HepG2 (cell line): Measurements from ENCODE around the gene IST1. TPM values are rescaled to one million over a fixed set of nuclear protein-coding genes. Genes with fewer than 3 reads are reported as not detected.
"Not testable (repeated sequence)": the region's sequence is repeated elsewhere in the genome, so short reads cannot be mapped to it uniquely, and the experiment has no call there.

Source experiments
- ATAC-seq: fragments of 200-7000 bp; cut with Tn5 transposase; 3 replicates; pipeline ENCODE4 v1.9.1; 2020; ENCODE audit warnings: mild to moderate bottlenecking, moderate library complexity
- BruUV-seq: library from RNA; stranded (reverse); fragments of 400-500 nt; replicated peaks from 2 replicates; lab custom pipeline; 2021; lab: Mats Ljungman, UMichigan
- CTCF ChIA-PET: fragments of 300-600 bp; formaldehyde crosslinking; extraction: SDS; loops from one replicate; lab custom pipeline; 2021; ENCODE audit warnings: low total read pairs, inconsistent platforms, low intra/inter-chr PET ratio; lab: Yijun Ruan, JAX
- POLR2A ChIA-PET: fragments of 350-600 bp; sonication (Branson Sonifier 250); formaldehyde crosslinking; loops from one replicate; lab custom pipeline; 2020; ENCODE audit warnings: antibody characterized with exemption, inconsistent platforms; lab: Yijun Ruan, JAX
- DNase-seq: peaks from one replicate; pipeline ENCODE4 v3.0.0-alpha.2; 2015; ENCODE audit warnings: low spot score
- FAIRE-seq: peaks from 3 replicates; lab custom pipeline; 2011; peaks lifted over from hg19 to GRCh38; lab: Jason Lieb, UNC
- H2AFZ ChIP-seq: one replicate; pipeline ENCODE4 v1.6.1; 2011; ENCODE audit warnings: low read length, inconsistent platforms
- H3K27ac ChIP-seq: fragments of 300-600 bp; 3 replicates; pipeline ENCODE4 v1.8.0; 2011; ENCODE audit warnings: mixed run types, mild to moderate bottlenecking, mixed read lengths, low read length, inconsistent platforms; ENCODE audit not compliant: insufficient read depth; ENCODE audit errors: extremely low read length
- H3K27me3 ChIP-seq, 2 experiments: fragments of 200-600 bp in 1 of 2; 2 replicates in 1 of 2; 3 replicates in 1 of 2; pipeline versions ENCODE4 v1.6.0 to v1.8.0; 2011; ENCODE audit warnings: low read length in 2 of 2, mild to moderate bottlenecking in 2 of 2, moderate library complexity in 2 of 2, inconsistent platforms in 1 of 2; ENCODE audit not compliant: insufficient read depth in 2 of 2, control insufficient read depth in 1 of 2
- H3K36me3 ChIP-seq, 2 experiments: fragments of 200-600 bp in 1 of 2; replicated peaks in 1 of 2; 2 replicates in 1 of 2; 3 replicates in 1 of 2; pipeline versions ENCODE4 v1.5.1 to v1.8.0; 2011; ENCODE audit warnings: low read length in 2 of 2, inconsistent platforms in 1 of 2; ENCODE audit not compliant: insufficient read depth in 2 of 2, control insufficient read depth in 1 of 2
- H3K4me1 ChIP-seq: 2 replicates; pipeline ENCODE4 v1.5.1; 2012; ENCODE audit warnings: low read length, inconsistent platforms; ENCODE audit not compliant: insufficient read depth
- H3K4me2 ChIP-seq: 2 replicates; pipeline ENCODE4 v1.6.0; 2011; ENCODE audit warnings: low read depth, low read length, inconsistent platforms
- H3K4me3 ChIP-seq, 3 experiments: fragments of 200-600 bp in 1 of 3; sonication (generic), shearing (Covaris generic) in 1 of 3; replicated peaks in 1 of 3; 2 replicates each; pipeline ENCODE4 v1.5.1; 2011 to 2016; ENCODE audit warnings: low read length in 3 of 3, inconsistent platforms in 2 of 3, low read depth in 2 of 3, mild to moderate bottlenecking in 2 of 3, control low read depth in 1 of 3, mixed read lengths in 1 of 3; ENCODE audit not compliant: insufficient read depth in 1 of 3
- H3K79me2 ChIP-seq: one replicate; pipeline ENCODE4 v1.6.1; 2011; ENCODE audit warnings: low read length, inconsistent platforms; ENCODE audit not compliant: insufficient read depth
- H3K9ac ChIP-seq: 2 replicates; pipeline ENCODE4 v1.6.0; 2011; ENCODE audit warnings: mild to moderate bottlenecking, low read depth, low read length, inconsistent platforms; ENCODE audit not compliant: insufficient read depth
- H3K9me3 ChIP-seq: 2 replicates; pipeline ENCODE4 v1.5.1; 2012; ENCODE audit warnings: mild to moderate bottlenecking, low read length
- H4K20me1 ChIP-seq: 2 replicates; pipeline ENCODE4 v1.6.0; 2011; ENCODE audit warnings: inconsistent platforms, mild to moderate bottlenecking, low read length, moderate library complexity; ENCODE audit not compliant: insufficient read depth
- ATF7 ChIP-seq, 2 experiments: fragments of 450-650 bp in 1 of 2; sonication (generic) in 1 of 2; formaldehyde crosslinking in 1 of 2; IDR thresholded peaks; 2 replicates each; pipeline versions ENCODE4 v1.4.0 to v1.6.1; 2016 to 2020; ENCODE audit warnings: antibody characterized with exemption in 1 of 2, mild to moderate bottlenecking in 1 of 2, missing genetic modification reagents in 1 of 2
- CREBL2 ChIP-seq: sonication (generic); formaldehyde crosslinking; IDR thresholded peaks from 2 replicates; pipeline ENCODE4 v1.8.1; 2023; ENCODE audit warnings: missing genetic modification reagents, mild to moderate bottlenecking, borderline replicate concordance
- HDAC6 ChIP-seq: fragments of 200-600 bp; sonication (generic); IDR thresholded peaks from 2 replicates; pipeline ENCODE4 v1.7.0; 2017; ENCODE audit warnings: mild to moderate bottlenecking, antibody characterized with exemption, low read length, low read depth
- IKZF4 ChIP-seq: sonication (generic); formaldehyde crosslinking; IDR thresholded peaks from 2 replicates; pipeline ENCODE4 v1.5.1; 2020; ENCODE audit warnings: borderline replicate concordance, mild to moderate bottlenecking, low read depth, missing genetic modification reagents; ENCODE audit errors: not compliant biosample characterization
- IRF2 ChIP-seq: IDR thresholded peaks from 2 replicates; pipeline ENCODE4 v1.6.1; 2018; ENCODE audit warnings: missing genetic modification reagents, missing compliant biosample characterization
- LCORL ChIP-seq, 2 experiments: fragments of 450-650 bp in 1 of 2; sonication (generic) in 1 of 2; formaldehyde crosslinking in 1 of 2; IDR thresholded peaks; 2 replicates each; pipeline versions ENCODE4 v1.5.0 to v1.6.1; 2017 to 2020; ENCODE audit warnings: antibody characterized with exemption in 1 of 2, missing genetic modification reagents in 1 of 2
- ZNF761 ChIP-seq: sonication (generic); formaldehyde crosslinking; conservative IDR thresholded peaks from 2 replicates; pipeline ENCODE4 v1.4.0; 2020; ENCODE audit warnings: mild to moderate bottlenecking, missing genetic modification reagents
- WGBS: methylation state at CpG from one replicate; pipeline ENCODE4 v1.1.6; 2017; ENCODE audit warnings: low lambda C conversion rate; 5-methylcytosine and 5-hydroxymethylcytosine counted together
- in situ Hi-C: cut with HindIII; loops from 2 replicates; pipeline ENCODE4 v1.10.0; 2017; ENCODE audit warnings: low pct_unique_long_range_greater_than_20kb; ENCODE audit not compliant: extremely low pct_ligation_motif_present
- intact Hi-C: fragments of 100-400 bp; cut with micrococcal nuclease; formaldehyde crosslinking; loops from one replicate; pipeline ENCODE4 v1.10.0; 2022; ENCODE audit not compliant: unreplicated experiment
- polyA plus RNA-seq, 8 experiments: library from polyadenylated mRNA; depleted of rRNA in 3 of 8; stranded (reverse) in 7 of 8; unstranded in 1 of 8; fragments of >200 nt; fragmentation: Illumina TruSeq in 4 of 8; extraction: Trizol in 4 of 8; gene quantifications; 2 replicates each; pipeline versions ENCODE4 v1.2.1 to v1.2.3, GENCODE V29; 2011 to 2016; ENCODE audit warnings: low read depth in 4 of 8, missing spikeins in 1 of 8, mixed read lengths in 1 of 8; ENCODE audit not compliant: insufficient read depth in 1 of 8
- total RNA-seq, 5 experiments: library from RNA; depleted of rRNA; stranded (reverse); fragments of >200 nt; fragmentation: Illumina TruSeq; extraction: Trizol; gene quantifications; 2 replicates each; pipeline ENCODE4 v1.2.3, GENCODE V29; 2016; ENCODE audit warnings: low read depth in 1 of 5

IST1 gene
- total and polyA plus RNA-seq, 2 of the 13 experiments (the other 11 are each of a cell fraction or from before 2014, with no cell fraction given): 346 to 415 TPM

GRCh38 chr16:71865173-71865863 lies 30.0 kb upstream of the IST1 start:
- ATAC-seq (no peak), DNase-seq (no peak), FAIRE-seq (no peak)
- no peaks in the 10 kb centered on the region for H3K9me3 ChIP-seq
- TF ChIP-seq IKZF4 (CRISPR knock-in tag): no peak
- no peak for TF ChIP-seq IRF2 (CRISPR knock-in tag)
- no peak for TF ChIP-seq HDAC6
- TF ChIP-seq CREBL2: no peak
- TF ChIP-seq ATF7 (IDR thresholded peaks at IDR 0.05): peak; percentile 48
- TF ChIP-seq ATF7 (CRISPR knock-in tag; IDR thresholded peaks at IDR 0.05): no peak
- no peak for TF ChIP-seq ZNF761 (CRISPR knock-in tag)
- BruUV-seq: no TSS peak
- intact Hi-C loops (no loop called here), in situ Hi-C loops (no loop called here)
- H3K9ac ChIP-seq: no peak overlapping the region
- CTCF ChIA-PET: no interaction called here
- 94% methylated on average over 7 of the region's 7 CpGs for WGBS
- no peaks in the 10 kb centered on the region for H3K79me2 ChIP-seq
- POLR2A ChIA-PET: no interaction called here
- no peaks in the 10 kb centered on the region for H4K20me1 ChIP-seq
- H3K27me3 ChIP-seq: no peaks in the 10 kb centered on the region
- H3K36me3 ChIP-seq: peaks cover 22 to 55% of the 10 kb centered on the region in 2 experiments
- H3K4me1 ChIP-seq: no peaks in the 10 kb centered on the region
- no peak overlapping the region for H3K4me3 ChIP-seq
- H3K27ac ChIP-seq: no peak overlapping the region
- H2AFZ ChIP-seq: no peak overlapping the region
- H3K4me2 ChIP-seq: no peak overlapping the region

- BruUV-seq; H3K27me3 ChIP-seq; H3K9me3 ChIP-seq; H3K4me1 ChIP-seq; CTCF ChIA-PET; H2AFZ ChIP-seq; H3K4me3 ChIP-seq; H3K9ac ChIP-seq; H4K20me1 ChIP-seq; ATAC-seq; intact Hi-C loops; in situ Hi-C loops; FAIRE-seq; POLR2A ChIA-PET; H3K27ac ChIP-seq; H3K4me2 ChIP-seq; H3K79me2 ChIP-seq; DNase-seq; TF ChIP-seq LCORL (CRISPR knock-in tag; IDR thresholded peaks at IDR 0.05): not testable (repeated sequence)
- peak; percentile 79; the same call in 1 of the 2 replicates for TF ChIP-seq LCORL (IDR thresholded peaks at IDR 0.05)
- H3K36me3 ChIP-seq: peaks cover 15 to 41% of the 10 kb centered on the region in 2 experiments
- WGBS: 97% methylated on average over 6 of the region's 6 CpGs
Observed at GRCh38 chr16:71867175-71867574, 28.2 kb upstream of the IST1 start.
